GM12878 (cell line): ENCODE results near the gene STAMBPL1. TPM values are rescaled to one million over a fixed set of nuclear protein-coding genes. Genes with fewer than 3 reads are reported as not detected.

Experiments used
- ATAC-seq: fragments of 200-7000 bp; cut with Tn5 transposase; 3 replicates; pipeline ENCODE4 v1.9.1; 2020; ENCODE audit warnings: mild to moderate bottlenecking, moderate library complexity
- BruUV-seq: library from RNA; stranded (reverse); fragments of 400-500 nt; replicated peaks from 2 replicates; lab custom pipeline; 2021; lab: Mats Ljungman, UMichigan
- CTCF ChIA-PET: fragments of 300-600 bp; sonication (Branson Sonifier 250); formaldehyde crosslinking; extraction: SDS; loops from one replicate; lab custom pipeline; 2021; ENCODE audit warnings: inconsistent platforms; lab: Yijun Ruan, JAX
- POLR2A ChIA-PET: fragments of 350-600 bp; formaldehyde crosslinking; extraction: SDS; loops from one replicate; lab custom pipeline; 2021; ENCODE audit warnings: inconsistent platforms; lab: Charles Lee
- RAD21 ChIA-PET: fragments of 300-600 bp; sonication (Branson Sonifier 250); formaldehyde crosslinking; loops from one replicate; lab custom pipeline; 2023; ENCODE audit warnings: antibody characterized with exemption; ENCODE audit not compliant: unreplicated experiment; lab: Charles Lee
- SMC1A ChIA-PET: fragments of 300-600 bp; sonication (Branson Sonifier 250); formaldehyde crosslinking; loops from one replicate; lab custom pipeline; 2023; ENCODE audit not compliant: unreplicated experiment, uncharacterized antibody; lab: Charles Lee
- DNase-seq: peaks from one replicate; pipeline ENCODE4 v3.0.0-alpha.2; 2011; ENCODE audit warnings: low read depth, low spot score
- FAIRE-seq: peaks from 3 replicates; lab custom pipeline; 2011; peaks lifted over from hg19 to GRCh38; lab: Jason Lieb, UNC
- H2AFZ ChIP-seq: 2 replicates; pipeline ENCODE4 v1.6.0; 2011; ENCODE audit warnings: low read depth, low read length, control low read depth; ENCODE audit not compliant: control insufficient read depth
- H3K27ac ChIP-seq: 2 replicates; pipeline ENCODE4 v1.5.1; 2011; ENCODE audit warnings: control low read depth; ENCODE audit not compliant: control insufficient read depth, insufficient read depth
- H3K27me3 ChIP-seq, 2 experiments: replicated peaks in 1 of 2; 2 replicates each; pipeline versions ENCODE4 v1.6.0 to v1.6.1; 2011; ENCODE audit warnings: low read length in 1 of 2; ENCODE audit not compliant: control insufficient read depth in 2 of 2, insufficient read depth in 2 of 2
- H3K36me3 ChIP-seq, 2 experiments: 2 replicates each; pipeline ENCODE4 v1.5.1; 2011; ENCODE audit warnings: low read length in 1 of 2; ENCODE audit not compliant: control insufficient read depth in 2 of 2, insufficient read depth in 2 of 2
- H3K4me1 ChIP-seq: 2 replicates; pipeline ENCODE4 v1.6.1; 2011; ENCODE audit warnings: mild to moderate bottlenecking, low read length, moderate library complexity, mixed read lengths; ENCODE audit not compliant: control insufficient read depth, insufficient read depth
- H3K4me2 ChIP-seq: 2 replicates; pipeline ENCODE4 v1.6.0; 2011; ENCODE audit warnings: control low read depth; ENCODE audit not compliant: control insufficient read depth, insufficient read depth
- H3K4me3 ChIP-seq: fragments of 200-600 bp; sonication (generic); 2 replicates; pipeline ENCODE4 v1.5.1; 2016
- H3K79me2 ChIP-seq: 2 replicates; pipeline ENCODE4 v1.6.0; 2011; ENCODE audit warnings: low read length; ENCODE audit not compliant: control insufficient read depth, insufficient read depth
- H3K9ac ChIP-seq: 2 replicates; pipeline ENCODE4 v1.8.0; 2011; ENCODE audit warnings: low read length, control low read depth, mixed read lengths; ENCODE audit not compliant: control insufficient read depth, insufficient read depth
- H3K9me3 ChIP-seq: replicated peaks from 3 replicates; pipeline ENCODE4 v1.5.1; 2011; ENCODE audit warnings: mild to moderate bottlenecking, low read length; ENCODE audit not compliant: control insufficient read depth, insufficient read depth
- H4K20me1 ChIP-seq: 2 replicates; pipeline ENCODE4 v1.6.0; 2011; ENCODE audit not compliant: control insufficient read depth, insufficient read depth
- CREM ChIP-seq: IDR thresholded peaks from 2 replicates; pipeline ENCODE4 v1.6.1; 2014; ENCODE audit warnings: antibody characterized with exemption, low read depth
- EZH2 ChIP-seq: IDR thresholded peaks from 2 replicates; pipeline ENCODE4 v1.6.1; 2012; ENCODE audit warnings: low read depth, mild to moderate bottlenecking, control low read depth, inconsistent platforms, low read length, borderline replicate concordance; ENCODE audit not compliant: control insufficient read depth
- GABPA ChIP-seq: IDR thresholded peaks from 2 replicates; pipeline ENCODE4 v1.6.1; 2014; ENCODE audit warnings: antibody characterized with exemption, low read depth, mild to moderate bottlenecking, inconsistent platforms
- PML ChIP-seq: IDR thresholded peaks from 2 replicates; pipeline ENCODE4 v1.6.1; 2012; ENCODE audit warnings: low read length, inconsistent platforms
- POU2F2 ChIP-seq: IDR thresholded peaks from 3 replicates; pipeline ENCODE4 v1.6.1; 2011; ENCODE audit warnings: low read depth, mild to moderate bottlenecking, low read length, borderline replicate concordance
- WGBS: methylation state at CpG from one replicate; pipeline ENCODE4 v1.1.6; 2016; ENCODE audit warnings: low lambda C conversion rate; ENCODE audit not compliant: insufficient replicate concordance, insufficient coverage; ENCODE audit errors: missing lambda C conversion rate; 5-methylcytosine and 5-hydroxymethylcytosine counted together
- in situ Hi-C: fragments of 300-500 bp; cut with MboI; formaldehyde crosslinking; loops from 9 replicates; pipeline ENCODE4 v1.14.3; 2018; ENCODE audit warnings: mixed read lengths
- intact Hi-C: fragments of 100-400 bp; cut with micrococcal nuclease; formaldehyde crosslinking; loops from one replicate; pipeline ENCODE4 v1.14.2; 2022; ENCODE audit not compliant: unreplicated experiment
- polyA plus RNA-seq, 11 experiments: library from polyadenylated mRNA; depleted of rRNA in 4 of 11; unstranded in 6 of 11; stranded (reverse) in 5 of 11; fragments of >200 nt; fragmentation: Nextera tagmentation in 4 of 11; fragmentation: Illumina TruSeq in 1 of 11; extraction: Ambion mirVana in 4 of 11; extraction: Trizol in 1 of 11; gene quantifications; 1 replicate in 1 of 11; 2 replicates in 10 of 11; pipeline versions ENCODE4 v1.2.1 to v1.2.3, GENCODE V29; 2011 to 2016; ENCODE audit warnings: inconsistent platforms in 2 of 11, missing spikeins in 2 of 11, low read depth in 1 of 11
- total RNA-seq, 4 experiments: library from RNA; depleted of rRNA in 3 of 4; stranded (reverse); fragments of >200 nt in 3 of 4; fragmentation: Illumina TruSeq in 1 of 4; extraction: Trizol in 1 of 4; gene quantifications; 2 replicates each; pipeline versions ENCODE4 v1.2.1 to v1.2.3, GENCODE V29; 2013 to 2021
- TF ChIP-seq, protein P1 (sequence below): IDR thresholded peaks from 2 replicates; pipeline ENCODE4 v1.6.1; 2012; ENCODE audit warnings: low read depth, low read length, improper control_type of control experiment
- TF ChIP-seq, protein P2 (sequence below), 3 experiments: IDR thresholded peaks in 2 of 3; conservative IDR thresholded peaks in 1 of 3; 2 replicates each; pipeline ENCODE4 v1.5.1; 2011; ENCODE audit warnings: low read depth in 3 of 3, low read length in 3 of 3, mild to moderate bottlenecking in 3 of 3, control low read depth in 2 of 3, moderate library complexity in 2 of 3, inconsistent platforms in 1 of 3, mixed read lengths in 1 of 3; ENCODE audit not compliant: control insufficient read depth in 2 of 3, insufficient read depth in 1 of 3; ENCODE audit errors: extremely low read depth in 1 of 3
- TF ChIP-seq, protein P3 (sequence below): fragments of 450-650 bp; formaldehyde crosslinking; IDR thresholded peaks from 2 replicates; pipeline ENCODE4 v1.4.0; 2020; ENCODE audit warnings: mild to moderate bottlenecking, moderate library complexity

Gene STAMBPL1
- total and polyA plus RNA-seq, 10 of the 15 experiments (the other 5 are each of a cell fraction or from before 2014, with no cell fraction given) = 7.5 to 44.1 (median 25.4) TPM

DNA sequence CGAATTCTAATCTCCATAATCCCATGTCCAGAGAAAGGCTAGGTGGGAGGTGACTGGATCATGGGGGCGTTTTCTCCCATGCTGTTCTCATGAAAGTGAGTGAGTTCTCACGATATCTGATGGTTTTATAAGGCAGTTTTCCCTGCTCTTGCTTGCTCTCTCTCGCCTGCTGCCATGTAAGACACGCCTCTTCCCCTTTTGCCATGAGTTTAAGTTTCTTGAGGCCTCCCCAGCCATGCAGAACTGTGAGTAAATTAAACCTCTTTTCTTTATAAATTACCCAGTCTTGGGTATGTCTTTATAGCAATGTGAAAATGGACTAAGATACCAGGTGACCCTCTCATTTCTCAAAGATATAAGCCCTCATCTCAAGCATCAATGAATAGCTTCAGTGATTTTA is 73.6 kb downstream of the STAMBPL1 start:
- no peak overlapping the region for H3K4me2 ChIP-seq
- H3K4me3 ChIP-seq = no peak overlapping the region
- no peaks in the 10 kb centered on the region for H3K9me3 ChIP-seq
- H3K27ac ChIP-seq = no peak overlapping the region
- BruUV-seq = no TSS peak
- ATAC-seq (no peak), DNase-seq (no peak), FAIRE-seq (no peak)
- SMC1A ChIA-PET = interaction anchor here (0.6 to 1.2 kb wide), 5 partner anchors 9 to 19 kb away, joined by 3 to 4 read pairs (median 3); no protein-coding TSS in a partner anchor
- RAD21 ChIA-PET = interaction anchor here (0.9 to 1.0 kb wide), 2 partner anchors 8 to 464 kb away, joined by 3 to 4 read pairs; no protein-coding TSS in a partner anchor
- POLR2A ChIA-PET = no interaction called here
- 88% methylated on average over 5 of the region's 5 CpGs for whole genome bisulfite sequencing
- H3K79me2 ChIP-seq = no peaks in the 10 kb centered on the region
- H3K9ac ChIP-seq = no peak overlapping the region
- CTCF ChIA-PET = interaction anchor here (0.7 to 1.3 kb wide), 5 partner anchors 19 to 262 kb away, joined by 3 to 4 read pairs (median 3); no protein-coding TSS in a partner anchor
- no peaks in the 10 kb centered on the region for H3K36me3 ChIP-seq
- intact Hi-C loops (no loop called here), in situ Hi-C loops (no loop called here)
- no peaks in the 10 kb centered on the region for H3K27me3 ChIP-seq
- no peaks in the 10 kb centered on the region for H3K4me1 ChIP-seq
- no peaks in the 10 kb centered on the region for H4K20me1 ChIP-seq
- TF ChIP-seq GABPA (no peak), EZH2 (no peak), POU2F2 (no peak), CREM (no peak), PML (no peak)
- TF ChIP-seq, protein P1, sequence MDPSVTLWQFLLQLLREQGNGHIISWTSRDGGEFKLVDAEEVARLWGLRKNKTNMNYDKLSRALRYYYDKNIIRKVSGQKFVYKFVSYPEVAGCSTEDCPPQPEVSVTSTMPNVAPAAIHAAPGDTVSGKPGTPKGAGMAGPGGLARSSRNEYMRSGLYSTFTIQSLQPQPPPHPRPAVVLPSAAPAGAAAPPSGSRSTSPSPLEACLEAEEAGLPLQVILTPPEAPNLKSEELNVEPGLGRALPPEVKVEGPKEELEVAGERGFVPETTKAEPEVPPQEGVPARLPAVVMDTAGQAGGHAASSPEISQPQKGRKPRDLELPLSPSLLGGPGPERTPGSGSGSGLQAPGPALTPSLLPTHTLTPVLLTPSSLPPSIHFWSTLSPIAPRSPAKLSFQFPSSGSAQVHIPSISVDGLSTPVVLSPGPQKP = no peak
- TF ChIP-seq, protein P2, sequence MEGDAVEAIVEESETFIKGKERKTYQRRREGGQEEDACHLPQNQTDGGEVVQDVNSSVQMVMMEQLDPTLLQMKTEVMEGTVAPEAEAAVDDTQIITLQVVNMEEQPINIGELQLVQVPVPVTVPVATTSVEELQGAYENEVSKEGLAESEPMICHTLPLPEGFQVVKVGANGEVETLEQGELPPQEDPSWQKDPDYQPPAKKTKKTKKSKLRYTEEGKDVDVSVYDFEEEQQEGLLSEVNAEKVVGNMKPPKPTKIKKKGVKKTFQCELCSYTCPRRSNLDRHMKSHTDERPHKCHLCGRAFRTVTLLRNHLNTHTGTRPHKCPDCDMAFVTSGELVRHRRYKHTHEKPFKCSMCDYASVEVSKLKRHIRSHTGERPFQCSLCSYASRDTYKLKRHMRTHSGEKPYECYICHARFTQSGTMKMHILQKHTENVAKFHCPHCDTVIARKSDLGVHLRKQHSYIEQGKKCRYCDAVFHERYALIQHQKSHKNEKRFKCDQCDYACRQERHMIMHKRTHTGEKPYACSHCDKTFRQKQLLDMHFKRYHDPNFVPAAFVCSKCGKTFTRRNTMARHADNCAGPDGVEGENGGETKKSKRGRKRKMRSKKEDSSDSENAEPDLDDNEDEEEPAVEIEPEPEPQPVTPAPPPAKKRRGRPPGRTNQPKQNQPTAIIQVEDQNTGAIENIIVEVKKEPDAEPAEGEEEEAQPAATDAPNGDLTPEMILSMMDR (IDR thresholded peaks at IDR 0.05 in 2 of 3, conservative IDR thresholded peaks at IDR 0.05 in 1 of 3; ENCODE audit: control insufficient read depth in 2 of 3, extremely low read depth in 1 of 3, insufficient read depth in 1 of 3, low read depth in 3 of 3, low read length in 3 of 3) = no peak
- TF ChIP-seq, protein P3, sequence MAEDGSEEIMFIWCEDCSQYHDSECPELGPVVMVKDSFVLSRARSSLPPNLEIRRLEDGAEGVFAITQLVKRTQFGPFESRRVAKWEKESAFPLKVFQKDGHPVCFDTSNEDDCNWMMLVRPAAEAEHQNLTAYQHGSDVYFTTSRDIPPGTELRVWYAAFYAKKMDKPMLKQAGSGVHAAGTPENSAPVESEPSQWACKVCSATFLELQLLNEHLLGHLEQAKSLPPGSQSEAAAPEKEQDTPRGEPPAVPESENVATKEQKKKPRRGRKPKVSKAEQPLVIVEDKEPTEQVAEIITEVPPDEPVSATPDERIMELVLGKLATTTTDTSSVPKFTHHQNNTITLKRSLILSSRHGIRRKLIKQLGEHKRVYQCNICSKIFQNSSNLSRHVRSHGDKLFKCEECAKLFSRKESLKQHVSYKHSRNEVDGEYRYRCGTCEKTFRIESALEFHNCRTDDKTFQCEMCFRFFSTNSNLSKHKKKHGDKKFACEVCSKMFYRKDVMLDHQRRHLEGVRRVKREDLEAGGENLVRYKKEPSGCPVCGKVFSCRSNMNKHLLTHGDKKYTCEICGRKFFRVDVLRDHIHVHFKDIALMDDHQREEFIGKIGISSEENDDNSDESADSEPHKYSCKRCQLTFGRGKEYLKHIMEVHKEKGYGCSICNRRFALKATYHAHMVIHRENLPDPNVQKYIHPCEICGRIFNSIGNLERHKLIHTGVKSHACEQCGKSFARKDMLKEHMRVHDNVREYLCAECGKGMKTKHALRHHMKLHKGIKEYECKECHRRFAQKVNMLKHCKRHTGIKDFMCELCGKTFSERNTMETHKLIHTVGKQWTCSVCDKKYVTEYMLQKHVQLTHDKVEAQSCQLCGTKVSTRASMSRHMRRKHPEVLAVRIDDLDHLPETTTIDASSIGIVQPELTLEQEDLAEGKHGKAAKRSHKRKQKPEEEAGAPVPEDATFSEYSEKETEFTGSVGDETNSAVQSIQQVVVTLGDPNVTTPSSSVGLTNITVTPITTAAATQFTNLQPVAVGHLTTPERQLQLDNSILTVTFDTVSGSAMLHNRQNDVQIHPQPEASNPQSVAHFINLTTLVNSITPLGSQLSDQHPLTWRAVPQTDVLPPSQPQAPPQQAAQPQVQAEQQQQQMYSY = no peak
- TF ChIP-seq, all 136 proteins: peak for 0
- H2AFZ ChIP-seq = no peak overlapping the region
